Mesenchymal stem cell (in vitro differentiated cells and primary cell): Measurements from ENCODE around the gene SPPL3.

ENCODE experiments used
- DNase-seq: peaks from one replicate; pipeline ENCODE4 v3.0.0-alpha.2; 2013
- H2AFZ ChIP-seq: one replicate; pipeline ENCODE4 v1.6.1; 2013; ENCODE audit warnings: low read depth, mild to moderate bottlenecking, control low read depth, inconsistent platforms, low read length, moderate library complexity
- H2AK5ac ChIP-seq: 2 replicates; pipeline ENCODE4 v1.6.1; 2013; ENCODE audit warnings: low read length, moderate library complexity, mild to moderate bottlenecking, inconsistent platforms; ENCODE audit not compliant: severe bottlenecking
- H2BK120ac ChIP-seq: one replicate; pipeline ENCODE4 v1.6.1; 2013; ENCODE audit warnings: low read depth, mild to moderate bottlenecking, inconsistent platforms, low read length, moderate library complexity
- H2BK12ac ChIP-seq, 2 experiments: one replicate each; pipeline ENCODE4 v1.6.1; 2013; ENCODE audit warnings: inconsistent platforms in 2 of 2, low read length in 2 of 2, mild to moderate bottlenecking in 2 of 2, moderate library complexity in 2 of 2, control low read depth in 1 of 2
- H2BK15ac ChIP-seq: one replicate; pipeline ENCODE4 v1.6.1; 2013; ENCODE audit warnings: mild to moderate bottlenecking, low read depth, inconsistent platforms; ENCODE audit not compliant: poor library complexity, severe bottlenecking
- H2BK5ac ChIP-seq: 2 replicates; pipeline ENCODE4 v1.6.1; 2013; ENCODE audit warnings: low read depth, mild to moderate bottlenecking, low read length, control low read depth, inconsistent platforms; ENCODE audit not compliant: poor library complexity, severe bottlenecking
- H3K14ac ChIP-seq, 2 experiments: one replicate each; pipeline ENCODE4 v1.6.1; 2013; ENCODE audit warnings: inconsistent platforms in 2 of 2, low read length in 2 of 2, control low read depth in 1 of 2, mild to moderate bottlenecking in 1 of 2, moderate library complexity in 1 of 2
- H3K18ac ChIP-seq, 2 experiments: one replicate each; pipeline ENCODE4 v1.6.1; 2013; ENCODE audit warnings: inconsistent platforms in 2 of 2, low read length in 2 of 2, control low read depth in 1 of 2, low read depth in 1 of 2, mild to moderate bottlenecking in 1 of 2
- H3K23ac ChIP-seq, 2 experiments: one replicate each; pipeline ENCODE4 v1.6.1; 2013; ENCODE audit warnings: inconsistent platforms in 2 of 2, low read length in 2 of 2, mild to moderate bottlenecking in 2 of 2, moderate library complexity in 2 of 2, control low read depth in 1 of 2
- H3K27ac ChIP-seq: 2 replicates; pipeline ENCODE4 v1.5.1; 2013; ENCODE audit warnings: mild to moderate bottlenecking, moderate library complexity, low read length, control low read depth, inconsistent platforms; ENCODE audit not compliant: poor library complexity, severe bottlenecking
- H3K27me3 ChIP-seq, 2 experiments: 2 replicates each; pipeline versions ENCODE4 v1.6.1 to v1.7.0; 2013; ENCODE audit warnings: low read length in 2 of 2, mild to moderate bottlenecking in 2 of 2, moderate library complexity in 2 of 2, control low read depth in 1 of 2, inconsistent platforms in 1 of 2; ENCODE audit not compliant: control insufficient read depth in 1 of 2, insufficient read depth in 1 of 2
- H3K36me3 ChIP-seq, 2 experiments: 2 replicates each; pipeline versions ENCODE4 v1.6.1 to v1.7.0; 2013; ENCODE audit warnings: low read length in 2 of 2, control low read depth in 1 of 2, inconsistent platforms in 1 of 2, low read depth in 1 of 2, mild to moderate bottlenecking in 1 of 2; ENCODE audit not compliant: insufficient read depth in 2 of 2, control insufficient read depth in 1 of 2
- H3K4ac ChIP-seq, 2 experiments: one replicate each; pipeline ENCODE4 v1.6.1; 2013; ENCODE audit warnings: inconsistent platforms in 2 of 2, low read length in 2 of 2, mild to moderate bottlenecking in 2 of 2, moderate library complexity in 2 of 2, control low read depth in 1 of 2, low read depth in 1 of 2
- H3K4me1 ChIP-seq: 2 replicates; pipeline ENCODE4 v1.6.1; 2013; ENCODE audit warnings: low read depth, low read length, control low read depth; ENCODE audit not compliant: control insufficient read depth, insufficient read depth
- H3K4me2 ChIP-seq: 2 replicates; pipeline ENCODE4 v1.6.1; 2013; ENCODE audit warnings: low read length, mild to moderate bottlenecking, inconsistent platforms; ENCODE audit not compliant: poor library complexity, severe bottlenecking
- H3K4me3 ChIP-seq, 2 experiments: 2 replicates each; pipeline versions ENCODE4 v1.5.1 to v1.7.0; 2013; ENCODE audit warnings: low read length in 2 of 2, mild to moderate bottlenecking in 2 of 2, control low read depth in 1 of 2, low read depth in 1 of 2; ENCODE audit not compliant: insufficient read depth in 1 of 2
- H3K79me1 ChIP-seq: replicated peaks from 2 replicates; pipeline ENCODE4 v1.6.1; 2013; ENCODE audit warnings: mild to moderate bottlenecking, control low read depth, low read length, inconsistent platforms; ENCODE audit not compliant: poor library complexity, severe bottlenecking
- H3K9ac ChIP-seq: 2 replicates; pipeline ENCODE4 v1.7.0; 2013; ENCODE audit warnings: mild to moderate bottlenecking, low read length, moderate library complexity
- H3K9me3 ChIP-seq: 2 replicates; pipeline ENCODE4 v1.7.0; 2013; ENCODE audit warnings: mild to moderate bottlenecking, low read length; ENCODE audit not compliant: control insufficient read depth
- H4K8ac ChIP-seq: one replicate; pipeline ENCODE4 v1.6.1; 2013; ENCODE audit warnings: inconsistent platforms, mild to moderate bottlenecking, low read length, moderate library complexity
- H4K91ac ChIP-seq: one replicate; pipeline ENCODE4 v1.6.1; 2013; ENCODE audit warnings: mild to moderate bottlenecking, low read length, inconsistent platforms
- WGBS: methylation state at CpG from one replicate; pipeline ENCODE4 v1.1.7; 2013; ENCODE audit warnings: mixed read lengths; 5-methylcytosine and 5-hydroxymethylcytosine counted together

SPPL3 gene

GRCh38 chr12:120800665-120801064 is 103.5 kb downstream of the SPPL3 start:
- DNase-seq, result no peak
- no peak overlapping the region for H4K91ac ChIP-seq
- no peak overlapping the region for H3K18ac ChIP-seq
- no peak overlapping the region for H2BK5ac ChIP-seq
- H3K27ac ChIP-seq, result peak overlapping the region; percentile 64
- no peak overlapping the region for H2BK120ac ChIP-seq
- no peak overlapping the region for H3K4me2 ChIP-seq
- no peak overlapping the region for H2AK5ac ChIP-seq
- H3K4me1 ChIP-seq, result peaks cover 8% of the 10 kb centered on the region
- H2AFZ ChIP-seq, result no peak overlapping the region
- H3K9ac ChIP-seq, result no peak overlapping the region
- H2BK12ac ChIP-seq, result no peak overlapping the region
- H3K36me3 ChIP-seq, result peaks cover 0 to 10% of the 10 kb centered on the region in 2 experiments
- H3K27me3 ChIP-seq, result no peaks in the 10 kb centered on the region
- no peak overlapping the region for H3K4me3 ChIP-seq
- H3K14ac ChIP-seq, result no peak overlapping the region
- H3K23ac ChIP-seq, result no peak overlapping the region
- no peak overlapping the region for H4K8ac ChIP-seq
- peaks cover 13% of the 10 kb centered on the region for H3K79me1 ChIP-seq
- H3K4ac ChIP-seq, result no peak overlapping the region
- H2BK15ac ChIP-seq, result no peak overlapping the region
- peaks cover 11% of the 10 kb centered on the region for H3K9me3 ChIP-seq

GRCh38 chr12:120799243-120800045 is 104.7 kb downstream of the SPPL3 start:
- DNase-seq, result no peak
- no peak overlapping the region for H3K23ac ChIP-seq
- no peak overlapping the region for H3K9ac ChIP-seq
- H3K4ac ChIP-seq, result no peak overlapping the region
- H2BK12ac ChIP-seq, result no peak overlapping the region
- peaks cover 12% of the 10 kb centered on the region for H3K79me1 ChIP-seq
- no peak overlapping the region for H2AFZ ChIP-seq
- H2BK120ac ChIP-seq, result no peak overlapping the region
- H3K27ac ChIP-seq, result no peak overlapping the region
- no peak overlapping the region for H3K14ac ChIP-seq
- peaks cover 0 to 13% of the 10 kb centered on the region in 2 experiments for H3K36me3 ChIP-seq
- H3K9me3 ChIP-seq, result peaks cover 23% of the 10 kb centered on the region
- no peak overlapping the region for H4K8ac ChIP-seq
- no peak overlapping the region for H3K18ac ChIP-seq
- peaks cover 8% of the 10 kb centered on the region for H3K4me1 ChIP-seq
- H3K4me3 ChIP-seq, result no peak overlapping the region
- no peak overlapping the region for H2BK5ac ChIP-seq
- no peak overlapping the region for H3K4me2 ChIP-seq
- H2AK5ac ChIP-seq, result no peak overlapping the region
- no peak overlapping the region for H2BK15ac ChIP-seq
- 80% methylated on average over 3 of the region's 3 CpGs for WGBS
- H3K27me3 ChIP-seq, result no peaks in the 10 kb centered on the region
- H4K91ac ChIP-seq, result no peak overlapping the region

GRCh38 chr12:120798696-120799095 is 105.5 kb downstream of the SPPL3 start:
- Histone ChIP-seq H2AK5ac (no peak overlapping the region), H2BK15ac (no peak overlapping the region), H2BK12ac (no peak overlapping the region), H3K4me1 (peaks cover 8% of the 10 kb centered on the region), H3K4me3 (no peak overlapping the region), H3K79me1 (peaks cover 12% of the 10 kb centered on the region), H3K27me3 (no peaks in the 10 kb centered on the region), H3K4ac (no peak overlapping the region), H3K9me3 (peaks cover 27% of the 10 kb centered on the region), H4K91ac (no peak overlapping the region), H3K4me2 (no peak overlapping the region), H2BK5ac (no peak overlapping the region), H2BK120ac (no peak overlapping the region), H3K23ac (no peak overlapping the region), H2AFZ (no peak overlapping the region), H3K36me3 (peaks cover 0 to 12% of the 10 kb centered on the region in 2 experiments), H3K27ac (no peak overlapping the region), H3K14ac (no peak overlapping the region), H3K18ac (no peak overlapping the region), H4K8ac (no peak overlapping the region), H3K9ac (no peak overlapping the region)
- 88% methylated on average over 1 of the region's 4 CpGs for WGBS
- DNase-seq, result no peak

- Histone ChIP-seq H3K4ac (no peak overlapping the region), H3K79me1 (peaks cover 19% of the 10 kb centered on the region), H3K9me3 (peaks cover 27% of the 10 kb centered on the region), H2BK5ac (no peak overlapping the region), H4K91ac (no peak overlapping the region), H3K36me3 (peaks cover 3 to 12% of the 10 kb centered on the region in 2 experiments), H2AK5ac (no peak overlapping the region), H3K9ac (no peak overlapping the region), H2BK12ac (no peak overlapping the region), H3K4me1 (peaks cover 8% of the 10 kb centered on the region), H4K8ac (no peak overlapping the region), H2BK15ac (no peak overlapping the region), H2AFZ (no peak overlapping the region), H3K27me3 (no peaks in the 10 kb centered on the region), H3K4me2 (no peak overlapping the region), H3K27ac (no peak overlapping the region), H3K14ac (no peak overlapping the region), H2BK120ac (no peak overlapping the region), H3K4me3 (no peak overlapping the region), H3K18ac (no peak overlapping the region), H3K23ac (no peak overlapping the region)
- WGBS, result 92% methylated on average over 6 of the region's 7 CpGs
- no peak for DNase-seq
Observed at GRCh38 chr12:120797677-120798642, 106.2 kb downstream of the SPPL3 start.
